Heart left ventricle (tissue), 16 donors: Measurements from ENCODE around the gene BID. TPM values are rescaled to one million over a fixed set of nuclear protein-coding genes. Genes with fewer than 3 reads are reported as not detected.

Source experiments
- ATAC-seq, 4 donors: fragments of 200-7000 bp; cut with Tn5 transposase; one replicate each; pipeline ENCODE4 v1.9.1; 2020 to 2022; ENCODE audit warnings: moderate library complexity in 4 of 4, mild to moderate bottlenecking in 3 of 4, moderate number of reproducible peaks in 1 of 4
- DNase-seq, 5 donors: peaks; one replicate each; pipeline ENCODE4 v3.0.0-alpha.2; 2020
- H3K27ac ChIP-seq, 12 donors: fragments of 200-600 bp; sonication (generic) in 4 of 12; one replicate each; pipeline versions ENCODE4 v1.5.0 to v1.8.0; 2016 to 2022; ENCODE audit warnings: mild to moderate bottlenecking in 2 of 12
- H3K27me3 ChIP-seq, 9 donors: fragments of 200-600 bp; sonication (generic) in 2 of 9; one replicate each; pipeline versions ENCODE4 v1.5.1 to v1.8.0; 2016 to 2022; ENCODE audit warnings: mild to moderate bottlenecking in 3 of 9
- H3K36me3 ChIP-seq, 9 donors: fragments of 200-600 bp; sonication (generic) in 2 of 9; one replicate each; pipeline versions ENCODE4 v1.5.0 to v1.8.0; 2018 to 2022; ENCODE audit warnings: mild to moderate bottlenecking in 2 of 9
- H3K4me1 ChIP-seq, 12 donors: fragments of 200-600 bp; sonication (generic) in 4 of 12; one replicate each; pipeline versions ENCODE4 v1.5.0 to v1.8.0; 2016 to 2022; ENCODE audit warnings: mild to moderate bottlenecking in 3 of 12
- H3K4me3 ChIP-seq, 12 donors: fragments of 200-600 bp; sonication (generic) in 4 of 12; one replicate each; pipeline versions ENCODE4 v1.5.0 to v1.8.0; 2017 to 2022; ENCODE audit warnings: mild to moderate bottlenecking in 9 of 12, moderate library complexity in 4 of 12
- H3K9me3 ChIP-seq, 12 donors: fragments of 200-600 bp; sonication (generic) in 4 of 12; one replicate each; pipeline versions ENCODE4 v1.5.0 to v1.8.0; 2016 to 2022; ENCODE audit warnings: mild to moderate bottlenecking in 1 of 12
- POLR2A ChIP-seq, 2 donors: fragments of 450-650 bp; IDR thresholded peaks; one replicate each; pipeline ENCODE4 v1.6.1; 2017; ENCODE audit warnings: antibody characterized with exemption in 2 of 2, mild to moderate bottlenecking in 2 of 2, moderate library complexity in 2 of 2
- WGBS, 4 donors: extraction: QIAGEN DNeasy Blood & Tissue Kit in 2 of 4; methylation state at CpG; one replicate each; pipeline versions ENCODE4 v1.1.5 to v1.1.7; 2013 to 2018; 5-methylcytosine and 5-hydroxymethylcytosine counted together
- intact Hi-C, 10 donors: fragments of 100-400 bp; cut with DNase I; formaldehyde crosslinking; loops; one replicate each; pipeline versions ENCODE4 v1.11.1 to v1.14.2; 2022
- polyA plus RNA-seq, 2 donors: library from polyadenylated mRNA; stranded (reverse); fragments of 200-250 nt; gene quantifications; one replicate each; pipeline ENCODE4 v1.2.3, GENCODE V29; 2013
- total RNA-seq, 9 donors: library from RNA; depleted of rRNA in 2 of 9; stranded (reverse); fragments of >200 nt in 2 of 9; fragmentation: NEBNext Ultra II Directional in 3 of 9; extraction: Animal tissue kit (Norgen Biotek cat#: 25700) in 3 of 9; gene quantifications; one replicate each; pipeline versions ENCODE4 v1.1.0 to v1.2.4, GENCODE V29; 2016 to 2023
- TF ChIP-seq, protein P1 (sequence below), 12 donors: fragments of 200-600 bp; sonication (generic) in 4 of 12; IDR thresholded peaks; one replicate each; pipeline versions ENCODE4 v1.5.0 to v1.8.0; 2018 to 2022; ENCODE audit warnings: antibody characterized with exemption in 12 of 12, mild to moderate bottlenecking in 5 of 12
- donor health status: ischemic (EF 13 %, LVEDD 7.1; RV severe dilation, severe dysfunction).
- donor health status: healthy with polysubstance abuse.
- donor health status: DM: no; HTN: yes; CAD: no.
- donor health status: DM: no; HTN: no; CAD: no.
- donor health status: ischemic (EF 25% LVEDD 6.9; RV normal size, moderate dysfunction).
- donor health status: ischemic (EF 25% LVEDD 5.7; RV mildly dilated, moderate dysfunction).
- donor health status: healthy.
- donor health status: DM: yes; HTN: yes; CAD: no.
- donor health status: ischemic (EF 35%, LVEDD 5.7; RV mildly dilated, moderate dysfunction).
- donor health status: nonischemic (EF 11% LVEDD 7.7; RV severe dilation, severe dysfunction).
- donor health status: DM: yes; HTN: yes; CAD: no.
- donor health status: PGD.
- donor health status: ischemic (EF 29% LVEDD 5.4; RV normal size, mild dysfunction).
- donor health status: nonischemic (EF 23%, LVEDD 6.1; RV moderate dilation, normal function).

The BID gene
- total and polyA plus RNA-seq, 11 donors, result 7.8 to 59.2 (median 20.9) TPM

DNA sequence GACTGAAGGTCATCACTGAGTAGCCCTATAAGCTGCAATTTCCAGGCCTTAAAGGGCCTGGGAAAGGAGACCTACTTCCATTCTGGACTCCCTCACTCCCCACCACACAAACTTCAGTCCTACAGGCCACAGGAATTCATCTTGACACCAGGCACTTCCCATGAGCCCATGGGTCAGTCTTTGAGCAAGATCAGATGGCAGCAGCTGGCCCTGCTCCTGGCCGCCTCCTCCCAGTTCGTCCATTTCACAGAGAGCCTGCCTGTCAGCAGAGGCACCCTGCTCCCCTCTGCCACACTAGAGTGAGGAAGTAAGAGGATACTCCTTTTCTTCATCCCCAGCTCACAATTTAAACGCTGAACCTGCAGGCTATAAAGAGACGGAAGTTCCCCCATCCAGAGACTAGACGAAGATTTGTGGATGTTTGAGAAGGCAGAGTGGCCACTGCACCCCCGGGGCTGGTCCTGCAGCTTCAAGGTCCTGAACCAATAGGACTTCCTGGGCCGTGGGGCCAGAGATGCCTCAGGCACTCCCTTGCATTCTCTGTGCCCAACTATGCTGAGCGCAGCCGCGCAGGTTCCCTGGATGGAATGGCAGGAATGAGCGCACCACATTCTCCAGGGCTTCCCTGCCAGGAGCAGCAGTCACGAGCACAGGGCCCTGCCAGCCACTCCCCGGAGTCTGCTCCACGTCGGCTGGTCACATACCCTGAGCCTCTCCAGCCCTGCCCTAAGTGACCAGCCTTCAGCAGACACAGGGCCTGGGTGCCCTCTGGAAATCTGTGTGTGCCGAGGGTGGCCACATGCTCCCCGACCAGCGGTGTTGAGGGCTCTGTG, 33.5 kb upstream of the BID start:
- H3K27ac ChIP-seq, result peak overlapping the region in 11 of 12 donors; percentile 31 to 82 (median 69)
- peak; percentile 63 to 88 (median 75) for DNase-seq
- no peaks in the 10 kb centered on the region for H3K27me3 ChIP-seq
- WGBS, 4 donors, result 51 to 71% (median 68%) methylated on average over 9 to 18 of the region's 18 CpGs
- H3K36me3 ChIP-seq, result peaks cover 0 to 95% (median 71%) of the 10 kb centered on the region in 9 donors
- H3K9me3 ChIP-seq, result no peaks in the 10 kb centered on the region
- TF ChIP-seq POLR2A (IDR thresholded peaks at IDR 0.05), result no peak
- H3K4me1 ChIP-seq, result peaks cover 0 to 36% (median 9%) of the 10 kb centered on the region in 12 donors
- peak; percentile 72 to 93 (median 82) for ATAC-seq
- intact Hi-C loops, result loop anchor here in 1 of 10 donors (10.0 kb wide), 1 partner anchor 63 kb away; no protein-coding TSS in a partner anchor
- no peak overlapping the region for H3K4me3 ChIP-seq

DNA sequence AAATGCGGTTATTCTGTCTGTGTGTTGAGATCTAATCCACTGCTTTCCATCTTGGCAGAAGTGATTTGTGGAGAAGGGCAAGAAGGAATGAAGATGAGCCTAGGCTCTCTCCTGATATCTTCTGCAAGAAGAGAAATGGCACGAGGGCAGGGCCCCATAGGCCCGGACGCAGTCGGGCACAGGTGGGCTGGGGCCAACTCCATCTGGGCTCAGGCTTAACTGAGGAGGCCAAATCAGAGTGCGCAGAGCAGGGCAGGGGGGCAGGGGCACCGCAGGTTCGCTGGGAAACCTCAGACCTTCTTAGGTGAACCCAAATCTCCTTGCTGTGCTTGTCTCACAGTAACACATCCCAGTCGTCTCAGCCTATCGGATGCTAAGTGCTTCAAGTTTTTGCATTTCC, 32.8 kb upstream of the BID start:
- H3K9me3 ChIP-seq, result no peaks in the 10 kb centered on the region
- TF ChIP-seq, protein P1, sequence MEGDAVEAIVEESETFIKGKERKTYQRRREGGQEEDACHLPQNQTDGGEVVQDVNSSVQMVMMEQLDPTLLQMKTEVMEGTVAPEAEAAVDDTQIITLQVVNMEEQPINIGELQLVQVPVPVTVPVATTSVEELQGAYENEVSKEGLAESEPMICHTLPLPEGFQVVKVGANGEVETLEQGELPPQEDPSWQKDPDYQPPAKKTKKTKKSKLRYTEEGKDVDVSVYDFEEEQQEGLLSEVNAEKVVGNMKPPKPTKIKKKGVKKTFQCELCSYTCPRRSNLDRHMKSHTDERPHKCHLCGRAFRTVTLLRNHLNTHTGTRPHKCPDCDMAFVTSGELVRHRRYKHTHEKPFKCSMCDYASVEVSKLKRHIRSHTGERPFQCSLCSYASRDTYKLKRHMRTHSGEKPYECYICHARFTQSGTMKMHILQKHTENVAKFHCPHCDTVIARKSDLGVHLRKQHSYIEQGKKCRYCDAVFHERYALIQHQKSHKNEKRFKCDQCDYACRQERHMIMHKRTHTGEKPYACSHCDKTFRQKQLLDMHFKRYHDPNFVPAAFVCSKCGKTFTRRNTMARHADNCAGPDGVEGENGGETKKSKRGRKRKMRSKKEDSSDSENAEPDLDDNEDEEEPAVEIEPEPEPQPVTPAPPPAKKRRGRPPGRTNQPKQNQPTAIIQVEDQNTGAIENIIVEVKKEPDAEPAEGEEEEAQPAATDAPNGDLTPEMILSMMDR (IDR thresholded peaks at IDR 0.05), result no peak
- TF ChIP-seq POLR2A (IDR thresholded peaks at IDR 0.05), result no peak
- DNase-seq (no peak), ATAC-seq (no peak)
- 94 to 98% (median 95%) methylated on average over 10 of the region's 10 CpGs for WGBS, 4 donors
- peaks cover 0 to 36% (median 9%) of the 10 kb centered on the region in 12 donors for H3K4me1 ChIP-seq
- H3K4me3 ChIP-seq, result no peak overlapping the region
- intact Hi-C loops, result loop anchor here in 1 of 10 donors (10.0 kb wide), 1 partner anchor 62 kb away; no protein-coding TSS in a partner anchor
- no peaks in the 10 kb centered on the region for H3K27me3 ChIP-seq
- peak overlapping the region in 4 of 12 donors; percentile 12 to 82 (median 52) for H3K27ac ChIP-seq
- peaks cover 0 to 93% (median 65%) of the 10 kb centered on the region in 9 donors for H3K36me3 ChIP-seq

DNA sequence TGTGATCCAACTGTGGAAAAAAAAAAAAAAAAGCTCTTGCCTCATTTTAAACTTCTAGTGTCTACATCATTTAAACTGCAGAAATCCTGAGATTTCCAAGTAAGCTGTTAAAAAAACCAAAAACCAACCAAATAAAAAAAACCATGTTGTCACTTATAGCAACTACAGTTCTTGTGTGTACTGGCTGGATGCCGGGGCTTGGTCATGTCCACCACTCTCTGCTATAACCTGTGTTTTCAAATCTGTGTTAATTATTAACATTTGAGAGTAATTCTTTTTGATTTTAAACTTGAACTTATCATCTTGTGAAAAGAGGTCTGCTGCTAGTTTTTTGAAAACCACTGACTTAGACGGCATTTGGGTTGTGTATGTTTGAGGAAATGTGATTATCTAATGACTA, 32.2 kb upstream of the BID start:
- TF ChIP-seq, protein P1 (IDR thresholded peaks at IDR 0.05), result no peak
- TF ChIP-seq POLR2A (IDR thresholded peaks at IDR 0.05), result no peak
- DNase-seq, result no peak
- H3K27me3 ChIP-seq, result no peaks in the 10 kb centered on the region
- 47 to 94% (median 93%) methylated on average over 2 of the region's 2 CpGs for WGBS, 4 donors
- no peaks in the 10 kb centered on the region for H3K9me3 ChIP-seq
- H3K27ac ChIP-seq, result no peak overlapping the region
- peaks cover 0 to 36% (median 9%) of the 10 kb centered on the region in 12 donors for H3K4me1 ChIP-seq
- intact Hi-C loops, result loop anchor here in 1 of 10 donors (10.0 kb wide), 1 partner anchor 62 kb away; no protein-coding TSS in a partner anchor
- no peak overlapping the region for H3K4me3 ChIP-seq
- H3K36me3 ChIP-seq, result peaks cover 0 to 87% (median 58%) of the 10 kb centered on the region in 9 donors
- ATAC-seq, result no peak

DNA sequence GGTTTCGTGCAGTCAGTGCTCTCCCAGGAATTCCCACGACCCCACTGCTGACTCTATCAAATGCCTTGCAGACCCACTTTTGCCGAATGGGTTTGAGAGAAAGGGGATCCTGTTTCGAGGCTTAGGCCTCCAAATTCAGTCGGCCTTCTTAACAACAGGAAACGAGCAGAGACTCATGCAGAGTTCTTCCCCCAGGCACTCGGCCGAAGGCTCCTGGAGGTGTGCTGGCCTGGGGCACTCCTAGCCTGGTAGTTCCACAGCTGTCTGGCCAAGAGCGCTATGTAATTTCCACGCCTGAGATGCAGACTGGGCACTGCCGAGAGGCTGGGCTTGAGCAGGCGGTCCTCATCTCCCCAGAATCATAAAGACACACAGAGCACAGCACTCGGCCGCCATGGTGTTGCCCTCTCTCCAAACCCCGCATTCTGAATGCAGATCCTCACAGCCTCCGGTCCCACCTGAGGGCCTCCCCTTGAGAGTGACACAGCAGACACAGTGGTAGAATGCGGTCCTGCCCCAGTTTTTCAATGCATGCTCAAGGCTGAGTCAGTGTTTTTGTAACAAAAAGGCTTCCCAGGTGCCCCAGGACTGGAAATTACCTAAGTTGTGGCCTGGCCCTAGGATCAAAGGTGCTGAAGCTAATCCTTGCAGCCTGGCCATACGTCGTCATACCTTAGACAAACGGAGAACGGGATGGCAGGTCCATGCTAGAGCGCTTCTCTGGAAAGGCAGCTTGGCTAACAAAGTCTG, 30.2 kb upstream of the BID start:
- Histone ChIP-seq H3K9me3 (no peaks in the 10 kb centered on the region), H3K36me3 (peaks cover 0 to 69% (median 54%) of the 10 kb centered on the region in 9 donors), H3K4me3 (no peak overlapping the region), H3K27ac (no peak overlapping the region), H3K4me1 (peaks cover 0 to 25% (median 6%) of the 10 kb centered on the region in 12 donors), H3K27me3 (no peaks in the 10 kb centered on the region)
- 87 to 92% (median 91%) methylated on average over 22 of the region's 22 CpGs for WGBS, 4 donors
- no peak for TF ChIP-seq POLR2A (IDR thresholded peaks at IDR 0.05)
- TF ChIP-seq, protein P1 (IDR thresholded peaks at IDR 0.05), result no peak
- DNase-seq, result no peak
- intact Hi-C loops, result loop anchor here in 1 of 10 donors (10.0 kb wide), 1 partner anchor 60 kb away; no protein-coding TSS in a partner anchor
- no peak for ATAC-seq
